Measurements from ENCODE around the gene MTHFR. TPM values are rescaled to one million over a fixed set of nuclear protein-coding genes. Genes with fewer than 3 reads are reported as not detected.
A peak's percentile ranks its signal among the peaks of the same experiment; 100 is the strongest.

The MTHFR gene
- total RNA-seq, 2 experiments from 2014 or later = 12.8 to 13.3 TPM

- peaks cover 52% of the 10 kb centered on the region for H3K4me1 Mint-ChIP-seq (ENCODE audit: low read depth)
- H3K27me3 Mint-ChIP-seq = no peaks in the 10 kb centered on the region
- CTCF ChIA-PET = interaction anchor here (0.9 to 1.9 kb wide), 5 partner anchors 10 to 98 kb away, joined by 3 to 9 read pairs (median 3); partner anchors contain the start of gene FBXO6
- intact Hi-C loops (cut with micrococcal nuclease) = no loop called here
- H3K4me3 Mint-ChIP-seq = no peak overlapping the region
- H3K27ac Mint-ChIP-seq = peak overlapping the region; percentile 38
- no peaks in the 10 kb centered on the region for H3K9me3 Mint-ChIP-seq
- POLR2A ChIA-PET = interaction anchor here (0.7 to 1.8 kb wide), 2 partner anchors 16 to 168 kb away, joined by 3 to 6 read pairs; no protein-coding TSS in a partner anchor
- no peaks in the 10 kb centered on the region for H3K36me3 Mint-ChIP-seq
- DNase-seq = peak; percentile 57
Observed at GRCh38 chr1:11740258-11741192, 65.2 kb downstream of the MTHFR start.

DNA sequence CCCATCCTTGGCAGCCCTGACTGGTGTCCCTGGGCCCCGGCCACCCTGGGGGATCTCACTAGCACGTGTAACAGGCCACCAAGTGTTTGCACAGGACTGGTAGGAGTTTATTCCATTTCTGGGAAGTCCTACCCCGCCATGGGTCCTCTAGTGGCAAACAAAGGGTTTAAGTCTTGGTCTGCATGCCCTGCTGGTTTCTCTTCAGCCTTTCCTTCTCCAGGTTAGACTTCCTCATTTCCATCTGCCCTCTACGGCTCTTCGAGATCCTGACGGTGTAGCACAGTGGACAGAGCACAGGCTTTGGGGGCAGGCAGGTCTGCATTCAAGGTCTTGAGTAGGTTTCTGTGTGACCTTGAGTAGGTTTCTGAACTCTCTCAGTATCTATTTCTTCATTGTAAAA is 67.0 kb downstream of the MTHFR start:
- Mint-ChIP-seq H3K9me3 (no peaks in the 10 kb centered on the region), H3K4me3 (no peak overlapping the region), H3K27ac (no peak overlapping the region), H3K4me1 (ENCODE audit: low read depth) (peaks cover 52% of the 10 kb centered on the region), H3K36me3 (no peaks in the 10 kb centered on the region), H3K27me3 (no peaks in the 10 kb centered on the region)
- ChIA-PET CTCF (no interaction called here), POLR2A (no interaction called here)
- intact Hi-C loops (cut with micrococcal nuclease) = loop anchor here (5.0 kb wide), 1 partner anchor 69 kb away; the partner anchor contains the start of genes CLCN6 and MTHFR
- DNase-seq = no peak

DNA sequence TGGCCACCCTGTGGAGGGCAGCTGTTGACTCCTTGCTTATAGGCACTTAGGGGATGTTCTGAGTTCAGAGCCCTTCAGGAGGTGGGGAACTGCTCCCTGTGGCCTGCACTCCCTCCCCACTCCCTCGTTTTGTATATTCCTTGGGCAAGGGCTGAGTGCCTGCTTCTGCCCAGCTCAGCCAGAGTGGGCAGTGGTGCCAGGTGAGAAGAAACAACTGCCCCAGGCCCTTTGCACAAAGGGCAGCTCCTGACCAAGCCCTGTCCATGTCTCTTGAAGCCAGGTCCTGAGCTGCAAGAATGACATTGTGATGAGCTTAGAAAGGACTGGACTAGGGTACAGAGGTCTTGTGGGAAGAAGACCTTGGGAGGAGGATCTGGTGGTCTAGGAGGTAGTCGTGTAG is 67.7 kb downstream of the MTHFR start:
- Mint-ChIP-seq H3K36me3 (no peaks in the 10 kb centered on the region), H3K4me3 (no peak overlapping the region), H3K27ac (no peak overlapping the region), H3K4me1 (ENCODE audit: low read depth) (peaks cover 53% of the 10 kb centered on the region), H3K27me3 (no peaks in the 10 kb centered on the region), H3K9me3 (no peaks in the 10 kb centered on the region)
- CTCF ChIA-PET = interaction anchor here (1.2 to 4.2 kb wide), 3 partner anchors 18 to 88 kb away, joined by 3 to 35 read pairs (median 11); partner anchors contain the start of gene FBXO6
- intact Hi-C loops (cut with micrococcal nuclease) = loop anchor here (5.0 kb wide), 1 partner anchor 69 kb away; the partner anchor contains the start of genes CLCN6 and MTHFR
- DNase-seq = no peak
- POLR2A ChIA-PET = interaction anchor here (1.7 kb wide), 1 partner anchor 170 kb away, joined by 11 read pairs; no protein-coding TSS in a partner anchor

- Mint-ChIP-seq H3K27me3 (no peaks in the 10 kb centered on the region), H3K9me3 (no peaks in the 10 kb centered on the region), H3K4me1 (ENCODE audit: low read depth) (peaks cover 50% of the 10 kb centered on the region), H3K27ac (peak overlapping the region; percentile 85), H3K4me3 (peak overlapping the region; percentile 96), H3K36me3 (no peaks in the 10 kb centered on the region)
- DNase-seq = peak; percentile 60
- CTCF ChIA-PET = interaction anchor here (1.2 to 4.2 kb wide), 4 partner anchors 12 to 87 kb away, joined by 3 to 35 read pairs (median 9); partner anchors contain the start of gene FBXO6
- intact Hi-C loops (cut with micrococcal nuclease) = loop anchor here (5.0 kb wide), 1 partner anchor 70 kb away; the partner anchor contains the start of genes CLCN6 and MTHFR
- POLR2A ChIA-PET = interaction anchor here (0.8 to 1.7 kb wide), 4 partner anchors 69 to 173 kb away, joined by 3 to 11 read pairs (median 4); partner anchors contain the start of genes CLCN6 and FBXO6
Observed at GRCh38 chr1:11736746-11737639, 68.8 kb downstream of the MTHFR start.

DNA sequence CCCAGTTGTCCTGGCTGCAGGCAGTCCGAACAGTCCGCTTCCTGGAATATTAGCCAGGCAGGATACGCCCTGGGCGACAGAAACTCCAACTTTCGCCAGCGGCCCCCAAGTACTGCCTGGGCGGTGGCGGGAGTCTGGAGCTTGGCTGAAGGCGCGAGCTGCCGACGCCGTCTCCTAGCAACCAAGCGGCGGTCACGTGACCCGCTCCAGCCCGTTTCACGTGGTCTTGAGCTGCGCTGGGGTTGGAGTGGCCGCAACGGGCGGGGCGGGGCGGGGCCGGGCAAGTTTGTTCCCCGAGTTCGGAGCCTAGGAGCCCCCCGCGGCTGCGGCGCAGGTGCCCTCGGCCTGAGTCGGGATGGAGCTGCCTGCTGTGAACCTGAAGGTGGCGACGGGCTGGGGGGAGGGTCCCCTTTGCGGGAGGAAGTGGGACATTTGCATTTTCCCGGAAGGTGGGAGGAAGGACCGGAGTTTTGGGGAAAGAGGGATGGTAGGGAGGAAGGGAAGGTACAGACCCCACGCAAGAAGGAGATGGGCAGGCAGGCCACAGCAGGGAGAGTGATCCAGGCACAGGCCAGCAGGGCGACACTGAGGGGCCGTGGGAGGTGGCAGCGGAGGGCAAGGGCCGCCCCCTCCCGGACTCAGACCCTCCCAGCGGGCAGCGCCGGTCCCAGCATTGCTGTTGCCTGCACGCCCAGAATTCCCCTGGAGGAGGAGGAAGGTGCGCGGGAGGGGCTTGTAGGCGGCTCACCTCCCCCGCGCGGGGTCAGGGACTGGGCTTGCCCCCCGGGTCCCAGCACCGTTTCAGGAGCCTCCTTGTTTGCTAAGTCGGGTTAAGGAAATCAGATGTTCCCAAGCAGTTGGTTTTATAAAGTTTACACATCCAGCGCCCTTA is 69.7 kb downstream of the MTHFR start, which contains the start of gene AGTRAP:
Gene AGTRAP, plus strand, starts transcription at position 283 of the 892 bp plus-strand sequence. Its CDS starts 73 bp downstream, at position 356.
- POLR2A ChIA-PET = interaction anchor here (0.7 to 1.7 kb wide), 7 partner anchors 54 to 1967 kb away, joined by 3 to 11 read pairs (median 4); partner anchors contain the start of genes FBXO6 and TARDBP

More for the DNA sequence above, 69.7 kb downstream of the MTHFR start, which contains the start of gene AGTRAP:
- Mint-ChIP-seq H3K27me3 (no peaks in the 10 kb centered on the region), H3K9me3 (no peaks in the 10 kb centered on the region), H3K36me3 (no peaks in the 10 kb centered on the region), H3K4me3 (peak within 1 kb of the TSS; percentile 96), H3K27ac (peak within 1 kb of the TSS; percentile 85), H3K4me1 (ENCODE audit: low read depth) (peaks cover 49% of the 10 kb centered on the region)
- CTCF ChIA-PET = interaction anchor here (0.8 to 4.2 kb wide), 5 partner anchors 13 to 86 kb away, joined by 4 to 35 read pairs (median 7); no protein-coding TSS in a partner anchor
- intact Hi-C loops (cut with micrococcal nuclease) = loop anchor here (5.0 kb wide), 1 partner anchor 71 kb away; the partner anchor contains the start of genes CLCN6 and MTHFR
- peak; percentile 93 for DNase-seq

Other genes with a start within 250 kb of the MTHFR start
- 1 to 10 TPM; 1.8 to 2.5 TPM for gene FBXO2, start 151.5 kb downstream of the MTHFR start, total RNA-seq
- 10 to 100 TPM; 16.8 to 18.6 TPM for gene FBXO44, start 151.1 kb downstream of the MTHFR start, total RNA-seq
- gene FBXO6, start 141.8 kb downstream of the MTHFR start, total RNA-seq = 10 to 100 TPM; 14.1 to 15.1 TPM
- 10 to 100 TPM; 88.5 to 93.2 TPM for gene MAD2L2, start 124.8 kb downstream of the MTHFR start, total RNA-seq
- under 1 TPM; 0.05 to 0.07 TPM for gene DRAXIN, start 114.3 kb downstream of the MTHFR start, total RNA-seq
- 10 to 100 TPM; 16.5 to 18.0 TPM for gene AGTRAP, start 69.8 kb downstream of the MTHFR start, total RNA-seq
- not detected for gene C1orf167, start 43.8 kb downstream of the MTHFR start, total RNA-seq
- 10 to 100 TPM; 11.3 to 11.6 TPM for gene CLCN6, start 227 bp upstream of the MTHFR start, total RNA-seq
- gene NPPA, start 41.8 kb upstream of the MTHFR start, total RNA-seq = not detected
- not detected for gene NPPB, start 53.0 kb upstream of the MTHFR start, total RNA-seq
- 10 to 100 TPM; 22.9 to 23.4 TPM for gene KIAA2013, start 120.5 kb upstream of the MTHFR start, total RNA-seq
- 10 to 100 TPM; 11.0 to 13.5 TPM for gene PLOD1, start 128.8 kb upstream of the MTHFR start, total RNA-seq
- gene MFN2, start 174.5 kb upstream of the MTHFR start, total RNA-seq = 10 to 100 TPM; 52.0 to 58.1 TPM
- 10 to 100 TPM; 46.1 to 47.9 TPM for gene MIIP, start 213.5 kb upstream of the MTHFR start, total RNA-seq

All from activated CD4-positive, alpha-beta memory T cell treated with anti-CD3 and anti-CD28 coated beads for 36 hours (primary cell).